ENCODE measurements around the gene TIAL1.

DNA sequence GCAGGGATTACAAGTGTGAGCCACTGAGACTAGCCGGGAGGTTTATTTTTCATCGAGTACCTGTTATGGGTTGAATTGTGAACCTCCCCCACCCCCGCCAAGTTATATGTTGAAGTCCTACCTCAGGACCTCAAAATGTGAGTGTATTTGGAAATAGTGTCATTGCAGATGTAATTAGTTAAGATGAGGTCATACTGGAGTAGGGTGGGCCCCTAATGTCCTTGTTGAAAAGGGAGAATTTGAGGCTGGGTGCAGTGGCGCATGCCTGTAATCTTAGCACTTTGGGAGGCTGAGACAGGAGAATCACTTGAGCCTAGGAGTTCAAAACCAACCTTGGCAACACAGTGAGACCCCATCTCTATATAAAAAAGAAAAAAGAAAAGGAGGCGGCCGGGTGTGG is 43.6 kb upstream of the TIAL1 start:
- TF ChIP-seq CTCF (conservative IDR thresholded peaks at IDR 0.05): no peak
- TF ChIP-seq ZFX (IDR thresholded peaks at IDR 0.05): no peak

Data from C4-2B (cell line).